GM12873 (cell line): ENCODE data around the gene MTMR3.

Source experiments
- CTCF ChIP-seq: IDR thresholded peaks from 2 replicates; pipeline ENCODE4 v1.5.1; 2012; ENCODE audit warnings: low read depth, mild to moderate bottlenecking, moderate library complexity, low read length, control low read depth; ENCODE audit not compliant: insufficient read depth; ENCODE audit errors: missing control alignments

Gene MTMR3

GRCh38 chr22:30007361-30007760 lies 124.4 kb downstream of the MTMR3 start:
- no peak for TF ChIP-seq CTCF

- TF ChIP-seq CTCF, result no peak
Observed at GRCh38 chr22:30008401-30008800, 125.4 kb downstream of the MTMR3 start.

GRCh38 chr22:30009478-30009877 lies 126.5 kb downstream of the MTMR3 start:
- no peak for TF ChIP-seq CTCF

- TF ChIP-seq CTCF, result no peak
Observed at GRCh38 chr22:30010789-30011405, 127.9 kb downstream of the MTMR3 start.

GRCh38 chr22:30013201-30013600 lies 130.2 kb downstream of the MTMR3 start:
- no peak for TF ChIP-seq CTCF

GRCh38 chr22:30014244-30014643 lies 131.3 kb downstream of the MTMR3 start:
- TF ChIP-seq CTCF, result no peak

- no peak for TF ChIP-seq CTCF
Observed at GRCh38 chr22:30015229-30015797, 132.3 kb downstream of the MTMR3 start.

GRCh38 chr22:30015846-30016245 lies 132.9 kb downstream of the MTMR3 start:
- no peak for TF ChIP-seq CTCF
